ENCODE data around the gene NSFL1C.
"Not testable (repeated sequence)": the region's sequence is repeated elsewhere in the genome, so short reads cannot be mapped to it uniquely, and the experiment has no call there.

NSFL1C gene

GRCh38 chr20:1423206-1423605 is 43.4 kb downstream of the NSFL1C start:
- DNase-seq, result no peak

- no peak for DNase-seq
Observed at GRCh38 chr20:1422753-1423152, 43.9 kb downstream of the NSFL1C start.

- DNase-seq, result no peak
Observed at GRCh38 chr20:1420066-1420465, 46.6 kb downstream of the NSFL1C start.

GRCh38 chr20:1418350-1418749 is 48.3 kb downstream of the NSFL1C start:
- no peak for DNase-seq

GRCh38 chr20:1417790-1418189 is 48.9 kb downstream of the NSFL1C start:
- no peak for DNase-seq

GRCh38 chr20:1417273-1417672 is 49.4 kb downstream of the NSFL1C start:
- no peak for DNase-seq

- DNase-seq, result no peak
Observed at GRCh38 chr20:1415667-1416468, 50.8 kb downstream of the NSFL1C start.

GRCh38 chr20:1414982-1415381 is 51.7 kb downstream of the NSFL1C start:
- DNase-seq, result no peak

- DNase-seq, result no peak
Observed at GRCh38 chr20:1405801-1406200, 60.8 kb downstream of the NSFL1C start.

GRCh38 chr20:1403624-1404023 is 63.0 kb downstream of the NSFL1C start:
- DNase-seq, result no peak

GRCh38 chr20:1402149-1402548 is 64.5 kb downstream of the NSFL1C start:
- no peak for DNase-seq

- DNase-seq, result no peak
Observed at GRCh38 chr20:1401451-1401907, 65.2 kb downstream of the NSFL1C start.

GRCh38 chr20:1399678-1400366 is 66.8 kb downstream of the NSFL1C start:
- DNase-seq, result not testable (repeated sequence)

GRCh38 chr20:1398185-1398584 is 68.5 kb downstream of the NSFL1C start:
- not testable (repeated sequence) for DNase-seq

- DNase-seq, result no peak
Observed at GRCh38 chr20:1397710-1398109, 68.9 kb downstream of the NSFL1C start.

- no peak for DNase-seq
Observed at GRCh38 chr20:1396702-1397101, 69.9 kb downstream of the NSFL1C start.

- DNase-seq, result no peak
Observed at GRCh38 chr20:1396264-1396663, 70.4 kb downstream of the NSFL1C start.

- DNase-seq, result no peak
Observed at GRCh38 chr20:1394686-1395085, 72.0 kb downstream of the NSFL1C start.

GRCh38 chr20:1393507-1393882 is 73.2 kb downstream of the NSFL1C start:
- no peak for DNase-seq

GRCh38 chr20:1392693-1393506 is 73.7 kb downstream of the NSFL1C start, which contains the start of gene FKBP1A:
Gene FKBP1A, minus strand, starts transcription at chr20:1393054. Its CDS starts 56 bp downstream, at chr20:1392998.
- peak; percentile 68 for DNase-seq

GRCh38 chr20:1392443-1392692 is 74.3 kb downstream of the NSFL1C start:
- DNase-seq, result no peak
